H1 (cell line): ENCODE measurements around the gene ADAM12. TPM values are rescaled to one million over a fixed set of nuclear protein-coding genes. Genes with fewer than 3 reads are reported as not detected.

ENCODE experiments used
- CTCF ChIA-PET: fragments of 300-600 bp; sonication (Branson Sonifier 250); formaldehyde crosslinking; loops from one replicate; lab custom pipeline; 2021; ENCODE audit not compliant: partially characterized antibody; lab: Charles Lee
- POLR2A ChIA-PET: fragments of 300-600 bp; sonication (Branson Sonifier 250); formaldehyde crosslinking; loops from one replicate; lab custom pipeline; 2021; ENCODE audit warnings: inconsistent platforms; ENCODE audit not compliant: partially characterized antibody; lab: Charles Lee
- DNase-seq, 2 experiments: peaks; one replicate each; pipeline versions ENCODE4 v3.0.0 to v3.0.0-alpha.2; 2010 to 2022; ENCODE audit warnings: low spot score in 2 of 2, low read depth in 1 of 2, mixed read lengths in 1 of 2
- FAIRE-seq: peaks from 2 replicates; lab custom pipeline; 2011; peaks lifted over from hg19 to GRCh38; lab: Jason Lieb, UNC
- H2AFZ ChIP-seq: 2 replicates; pipeline ENCODE4 v1.8.1; 2012; ENCODE audit warnings: low read length, inconsistent platforms
- H2AK5ac ChIP-seq: 2 replicates; pipeline ENCODE4 v1.6.1; 2013; ENCODE audit warnings: low read depth, low read length
- H2BK120ac ChIP-seq: replicated peaks from 2 replicates; pipeline ENCODE3; 2013; ENCODE audit warnings: low read depth, low read length, inconsistent platforms
- H2BK12ac ChIP-seq: 2 replicates; pipeline ENCODE4 v1.6.1; 2013; ENCODE audit warnings: low read depth, low read length
- H2BK15ac ChIP-seq: 2 replicates; pipeline ENCODE4 v1.6.1; 2013; ENCODE audit warnings: low read length
- H2BK20ac ChIP-seq: 2 replicates; pipeline ENCODE4 v1.6.1; 2013; ENCODE audit warnings: low read length
- H2BK5ac ChIP-seq: 2 replicates; pipeline ENCODE4 v1.6.1; 2013; ENCODE audit warnings: low read depth, low read length
- H3K14ac ChIP-seq: 2 replicates; pipeline ENCODE4 v1.6.1; 2013; ENCODE audit warnings: inconsistent platforms; ENCODE audit not compliant: insufficient read length
- H3K18ac ChIP-seq: 2 replicates; pipeline ENCODE4 v1.6.1; 2013; ENCODE audit warnings: low read length; ENCODE audit errors: extremely low read depth
- H3K23ac ChIP-seq: 2 replicates; pipeline ENCODE4 v1.6.1; 2013; ENCODE audit warnings: inconsistent platforms; ENCODE audit not compliant: insufficient read length
- H3K23me2 ChIP-seq: 2 replicates; pipeline ENCODE4 v1.6.1; 2013; ENCODE audit warnings: low read depth, low read length
- H3K27ac ChIP-seq: 2 replicates; pipeline ENCODE4 v1.6.1; 2011; ENCODE audit warnings: low read depth, low read length, inconsistent platforms
- H3K27me3 ChIP-seq, 4 experiments: replicated peaks in 1 of 4; 1 replicate in 1 of 4; 2 replicates in 3 of 4; pipeline versions ENCODE4 v1.6.1 to v1.8.1; 2011 to 2013; ENCODE audit warnings: low read length in 3 of 4, mild to moderate bottlenecking in 3 of 4, inconsistent platforms in 2 of 4, mixed read lengths in 2 of 4, moderate library complexity in 1 of 4; ENCODE audit not compliant: control insufficient read depth in 3 of 4, insufficient read depth in 3 of 4; ENCODE audit errors: extremely low read depth in 1 of 4
- H3K36me3 ChIP-seq, 4 experiments: 2 replicates each; pipeline versions ENCODE4 v1.6.1 to v1.8.1; 2011 to 2013; ENCODE audit warnings: mild to moderate bottlenecking in 4 of 4, low read length in 3 of 4, moderate library complexity in 2 of 4, control low read depth in 1 of 4, inconsistent platforms in 1 of 4; ENCODE audit not compliant: insufficient read depth in 4 of 4, control insufficient read depth in 2 of 4
- H3K4ac ChIP-seq: replicated peaks from 2 replicates; pipeline ENCODE3; 2013; ENCODE audit warnings: low read length, low read depth, mixed read lengths, inconsistent platforms; ENCODE audit not compliant: insufficient read length
- H3K4me1 ChIP-seq, 4 experiments: replicated peaks in 1 of 4; 1 replicate in 1 of 4; 2 replicates in 3 of 4; pipeline versions ENCODE4 v1.6.1 to v1.8.1; 2011 to 2013; ENCODE audit warnings: low read length in 3 of 4, inconsistent platforms in 2 of 4, mixed read lengths in 1 of 4; ENCODE audit not compliant: insufficient read depth in 4 of 4, control insufficient read depth in 3 of 4
- H3K4me2 ChIP-seq, 2 experiments: 2 replicates each; pipeline versions ENCODE4 v1.6.1 to v1.8.1; 2011 to 2013; ENCODE audit warnings: low read depth in 2 of 2, low read length in 2 of 2, control low read depth in 1 of 2, inconsistent platforms in 1 of 2, mild to moderate bottlenecking in 1 of 2; ENCODE audit not compliant: insufficient read depth in 1 of 2
- H3K4me3 ChIP-seq, 4 experiments: fragments of 200-600, 300-600 bp in 1 of 4; sonication (generic), shearing (Covaris generic), sonication (Bioruptor Twin) in 1 of 4; 2 replicates each; pipeline versions ENCODE4 v1.5.1 to v1.8.1; 2011 to 2016; ENCODE audit warnings: low read length in 4 of 4, low read depth in 3 of 4, control low read depth in 2 of 4, inconsistent platforms in 2 of 4, mild to moderate bottlenecking in 2 of 4, mixed read lengths in 1 of 4, moderate library complexity in 1 of 4; ENCODE audit not compliant: insufficient read depth in 2 of 4; ENCODE audit errors: extremely low read depth in 1 of 4
- H3K56ac ChIP-seq: replicated peaks from 2 replicates; pipeline ENCODE3; 2013; ENCODE audit warnings: low read depth, mild to moderate bottlenecking, mixed read lengths, low read length, inconsistent platforms; ENCODE audit not compliant: insufficient read length
- H3K79me1 ChIP-seq: 2 replicates; pipeline ENCODE4 v1.6.1; 2013; ENCODE audit warnings: low read depth, low read length, control low read depth
- H3K79me2 ChIP-seq, 2 experiments: 2 replicates each; pipeline versions ENCODE4 v1.6.1 to v1.8.1; 2012 to 2013; ENCODE audit warnings: low read length in 2 of 2, mild to moderate bottlenecking in 2 of 2, inconsistent platforms in 1 of 2; ENCODE audit not compliant: insufficient read depth in 2 of 2, control insufficient read depth in 1 of 2
- H3K9ac ChIP-seq, 4 experiments: replicated peaks in 1 of 4; 1 replicate in 1 of 4; 2 replicates in 3 of 4; pipeline versions ENCODE4 v1.6.1 to v1.8.1; 2011 to 2013; ENCODE audit warnings: low read depth in 3 of 4, low read length in 3 of 4, control low read depth in 2 of 4, mild to moderate bottlenecking in 2 of 4, moderate library complexity in 2 of 4, inconsistent platforms in 1 of 4; ENCODE audit errors: extremely low read depth in 1 of 4
- H3K9me3 ChIP-seq, 2 experiments: 2 replicates each; pipeline versions ENCODE4 v1.6.1 to v1.8.1; 2012 to 2013; ENCODE audit warnings: mild to moderate bottlenecking in 2 of 2, moderate library complexity in 2 of 2, control low read depth in 1 of 2, inconsistent platforms in 1 of 2, low read depth in 1 of 2, low read length in 1 of 2, mixed read lengths in 1 of 2; ENCODE audit not compliant: insufficient read depth in 2 of 2
- H4K20me1 ChIP-seq, 2 experiments: replicated peaks in 1 of 2; 2 replicates each; pipeline versions ENCODE3 to v1.8.1; 2011 to 2013; ENCODE audit warnings: inconsistent platforms in 2 of 2, low read length in 2 of 2, mild to moderate bottlenecking in 1 of 2; ENCODE audit not compliant: insufficient read depth in 2 of 2, control insufficient read depth in 1 of 2
- H4K5ac ChIP-seq: 2 replicates; pipeline ENCODE4 v1.6.1; 2013; ENCODE audit warnings: low read length, low read depth, mixed read lengths, inconsistent platforms; ENCODE audit not compliant: insufficient read length
- H4K8ac ChIP-seq: 2 replicates; pipeline ENCODE4 v1.8.0; 2013; ENCODE audit warnings: mild to moderate bottlenecking, moderate library complexity, low read length, inconsistent platforms; ENCODE audit not compliant: insufficient read depth; ENCODE audit errors: extremely low read depth
- H4K91ac ChIP-seq: replicated peaks from 2 replicates; pipeline ENCODE3; 2013; ENCODE audit warnings: low read length, mixed read lengths, inconsistent platforms; ENCODE audit not compliant: insufficient read length
- CREB1 ChIP-seq: IDR thresholded peaks from 2 replicates; pipeline ENCODE4 v1.6.1; 2012; ENCODE audit warnings: inconsistent platforms
- POU5F1 ChIP-seq: IDR thresholded peaks from 2 replicates; pipeline ENCODE4 v1.6.1; 2011; ENCODE audit warnings: low read depth, mild to moderate bottlenecking, low read length, moderate library complexity
- ZNF274 ChIP-seq: IDR thresholded peaks from 2 replicates; pipeline ENCODE4 v1.7.0; 2012; ENCODE audit warnings: low read length, borderline replicate concordance; ENCODE audit errors: extremely low read depth
- WGBS, 2 experiments: shearing (Covaris generic) in 1 of 2; methylation state at CpG; one replicate each; pipeline versions ENCODE4 v1.1.6 to v1.1.7; 2013 to 2015; ENCODE audit warnings: low lambda C conversion rate in 2 of 2, mixed read lengths in 2 of 2, inconsistent platforms in 1 of 2, low coverage in 1 of 2, missing lambda C conversion rate in 1 of 2; ENCODE audit not compliant: insufficient replicate concordance in 2 of 2, insufficient coverage in 1 of 2, insufficient read length in 1 of 2; ENCODE audit errors: extremely low coverage in 1 of 2, missing lambda C conversion rate in 1 of 2; 5-methylcytosine and 5-hydroxymethylcytosine counted together
- polyA plus RNA-seq, 7 experiments: library from polyadenylated mRNA; depleted of rRNA in 3 of 7; stranded (reverse) in 5 of 7; unstranded in 2 of 7; fragments of >200 nt in 5 of 7; fragments of 200-250 nt in 2 of 7; gene quantifications; 1 replicate in 5 of 7; 2 replicates in 1 of 7; 4 replicates in 1 of 7; pipeline versions ENCODE4 v1.2.1 to v1.2.3, GENCODE V29; 2011 to 2013; ENCODE audit warnings: missing spikeins in 2 of 7, mixed read lengths in 2 of 7
- total RNA-seq: library from RNA; stranded (reverse); fragmentation: NEBNext Ultra II Directional; extraction: Animal tissue kit (Norgen Biotek cat#: 25700); gene quantifications from 2 replicates; pipeline ENCODE4 v1.2.1, GENCODE V29; 2021
- TF ChIP-seq, protein P1 (sequence below): IDR thresholded peaks from 2 replicates; pipeline ENCODE4 v1.6.1; 2012; ENCODE audit warnings: inconsistent platforms

Gene ADAM12
- total and polyA plus RNA-seq, 2 of the 8 experiments (the other 6 are each of a cell fraction or from before 2014, with no cell fraction given): 0.07 to 0.17 TPM

GRCh38 chr10:126352453-126352852 lies 35.8 kb downstream of the ADAM12 start:
- no peaks in the 10 kb centered on the region for H3K23me2 ChIP-seq
- no peak overlapping the region for H4K91ac ChIP-seq
- FAIRE-seq (no peak), DNase-seq (no peak)
- no peak overlapping the region for H2BK5ac ChIP-seq
- no peak overlapping the region for H2BK15ac ChIP-seq
- no peak overlapping the region for H3K56ac ChIP-seq
- H3K4me1 ChIP-seq: peaks cover 0 to 2% (median 0%) of the 10 kb centered on the region in 4 experiments; a peak in 1 of 7 replicates
- no peak overlapping the region for H4K8ac ChIP-seq
- H2BK12ac ChIP-seq: no peak overlapping the region
- no peak overlapping the region for H3K27ac ChIP-seq
- no peak overlapping the region for H3K4me2 ChIP-seq
- H3K9ac ChIP-seq: no peak overlapping the region
- H3K14ac ChIP-seq: no peak overlapping the region
- CTCF ChIA-PET: interaction anchor here (0.7 kb wide), 1 partner anchor 165 kb away, joined by 3 read pairs; no protein-coding TSS in a partner anchor
- POLR2A ChIA-PET: no interaction called here
- no peaks in the 10 kb centered on the region for H3K79me2 ChIP-seq
- peaks cover 9% of the 10 kb centered on the region in 2 experiments; a peak in 2 of 4 replicates for H3K9me3 ChIP-seq
- WGBS, 2 experiments: 87% methylated on average over 4 of the region's 4 CpGs; no CpG with 5 or more reads in 1 of the 2 experiments
- no peak for TF ChIP-seq POU5F1
- TF ChIP-seq ZNF274: no peak
- TF ChIP-seq, protein P1, sequence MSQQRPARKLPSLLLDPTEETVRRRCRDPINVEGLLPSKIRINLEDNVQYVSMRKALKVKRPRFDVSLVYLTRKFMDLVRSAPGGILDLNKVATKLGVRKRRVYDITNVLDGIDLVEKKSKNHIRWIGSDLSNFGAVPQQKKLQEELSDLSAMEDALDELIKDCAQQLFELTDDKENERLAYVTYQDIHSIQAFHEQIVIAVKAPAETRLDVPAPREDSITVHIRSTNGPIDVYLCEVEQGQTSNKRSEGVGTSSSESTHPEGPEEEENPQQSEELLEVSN: no peak
- no peak for TF ChIP-seq CREB1
- H3K4me3 ChIP-seq: no peak overlapping the region
- H3K27me3 ChIP-seq: no peaks in the 10 kb centered on the region
- no peak overlapping the region for H4K5ac ChIP-seq
- no peak overlapping the region for H2BK20ac ChIP-seq
- no peaks in the 10 kb centered on the region for H3K36me3 ChIP-seq
- no peaks in the 10 kb centered on the region for H3K79me1 ChIP-seq
- H4K20me1 ChIP-seq: no peaks in the 10 kb centered on the region
- no peak overlapping the region for H3K23ac ChIP-seq
- no peak overlapping the region for H2BK120ac ChIP-seq
- no peak overlapping the region for H2AK5ac ChIP-seq
- H3K4ac ChIP-seq: no peak overlapping the region
- no peak overlapping the region for H2AFZ ChIP-seq
- no peak overlapping the region for H3K18ac ChIP-seq
